CD4-positive, alpha-beta T cell treated with Interleukin-17A for 1 hour (primary cell): ENCODE data around the gene ADAM19.

Source experiments
- DNase-seq: peaks from one replicate; pipeline ENCODE4 v3.0.0-alpha.2; 2020

ADAM19 gene

GRCh38 chr5:157575381-157576020 is at the start of gene ADAM19:
Gene ADAM19 (minus strand): TSS chr5:157575775. CDS start chr5:157575696, 79 bp downstream.
- DNase-seq: peak; percentile 48

GRCh38 chr5:157624144-157624543 is 48.6 kb upstream of the ADAM19 start:
- no peak for DNase-seq

- no peak for DNase-seq
Observed at GRCh38 chr5:157620776-157621175, 45.2 kb upstream of the ADAM19 start.

GRCh38 chr5:157618191-157618765 is 42.7 kb upstream of the ADAM19 start:
- DNase-seq: no peak

- DNase-seq: no peak
Observed at GRCh38 chr5:157616785-157617184, 41.2 kb upstream of the ADAM19 start.

- peak; percentile 34 for DNase-seq
Observed at GRCh38 chr5:157613385-157614245, 38.0 kb upstream of the ADAM19 start.

- DNase-seq: no peak
Observed at GRCh38 chr5:157612581-157612980, 37.0 kb upstream of the ADAM19 start.

GRCh38 chr5:157611571-157612476 is 36.2 kb upstream of the ADAM19 start:
- DNase-seq: no peak

GRCh38 chr5:157610990-157611389 is 35.4 kb upstream of the ADAM19 start:
- no peak for DNase-seq

- no peak for DNase-seq
Observed at GRCh38 chr5:157608972-157609565, 33.5 kb upstream of the ADAM19 start.

GRCh38 chr5:157607371-157608161 is 32.0 kb upstream of the ADAM19 start:
- peak; percentile 69 for DNase-seq

- DNase-seq: no peak
Observed at GRCh38 chr5:157606046-157606445, 30.5 kb upstream of the ADAM19 start.

- DNase-seq: peak; percentile 82
Observed at GRCh38 chr5:157603333-157604190, 28.0 kb upstream of the ADAM19 start.

GRCh38 chr5:157602505-157602904 is 26.9 kb upstream of the ADAM19 start:
- peak; percentile 40 for DNase-seq

- no peak for DNase-seq
Observed at GRCh38 chr5:157600252-157600651, 24.7 kb upstream of the ADAM19 start.

GRCh38 chr5:157599565-157599964 is 24.0 kb upstream of the ADAM19 start:
- no peak for DNase-seq

- no peak for DNase-seq
Observed at GRCh38 chr5:157598350-157598936, 22.9 kb upstream of the ADAM19 start.

GRCh38 chr5:157597277-157597676 is 21.7 kb upstream of the ADAM19 start:
- no peak for DNase-seq

GRCh38 chr5:157596487-157596886 is 20.9 kb upstream of the ADAM19 start:
- peak; percentile 49 for DNase-seq
